ENCODE data around the gene ALKBH4.
"Not testable (repeated sequence)": the region's sequence is repeated elsewhere in the genome, so short reads cannot be mapped to it uniquely, and the experiment has no call there.

- not testable (repeated sequence) for TF ChIP-seq CTCF (IDR thresholded peaks at IDR 0.05; ENCODE audit: extremely low read depth in 1 of 2, insufficient read depth in 1 of 2, low read depth in 1 of 2, low read length in 2 of 2); POLR2A (IDR thresholded peaks at IDR 0.05; ENCODE audit: low read depth, low read length); MYC (IDR thresholded peaks at IDR 0.05; ENCODE audit: low read depth, low read length); POLR2AphosphoS5 (IDR thresholded peaks at IDR 0.05; ENCODE audit: insufficient read depth, low read depth, low read length)
- TF ChIP-seq, protein P1, sequence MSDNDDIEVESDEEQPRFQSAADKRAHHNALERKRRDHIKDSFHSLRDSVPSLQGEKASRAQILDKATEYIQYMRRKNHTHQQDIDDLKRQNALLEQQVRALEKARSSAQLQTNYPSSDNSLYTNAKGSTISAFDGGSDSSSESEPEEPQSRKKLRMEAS (IDR thresholded peaks at IDR 0.05; ENCODE audit: insufficient read depth, insufficient read length): not testable (repeated sequence)
Observed at GRCh38 chr7:102512642-102513221, 48.1 kb upstream of the ALKBH4 start.

All from endothelial cell of umbilical vein (primary cell).